ENCODE data around the gene ABCD2. TPM values are rescaled to one million over a fixed set of nuclear protein-coding genes. Genes with fewer than 3 reads are reported as not detected.

ABCD2 gene
- total and polyA plus RNA-seq, 2 of the 4 experiments (the other 2 are of a cell fraction), result not detected

- ATAC-seq (ENCODE audit: low read depth), result no peak
- Histone ChIP-seq H3K23ac (ENCODE audit: low read depth, low read length) (no peak overlapping the region), H3K56ac (ENCODE audit: extremely low read depth, insufficient read depth, low read length) (no peak overlapping the region), H3K18ac (ENCODE audit: low read depth, low read length) (no peak overlapping the region), H2BK5ac (ENCODE audit: low read depth, low read length, poor library complexity, severe bottlenecking) (no peak overlapping the region), H3K9me3 (ENCODE audit: control insufficient read depth, insufficient read depth, low read length) (no peaks in the 10 kb centered on the region), H3K14ac (replicated peaks; ENCODE audit: low read depth, low read length) (no peak overlapping the region), H3K79me1 (ENCODE audit: low read depth in 1 of 2, low read length in 2 of 2) (no peaks in the 10 kb centered on the region), H3K27ac (ENCODE audit: insufficient read depth, low read length) (no peak overlapping the region), H2AK9ac (replicated peaks; ENCODE audit: low read depth, low read length, poor library complexity) (no peak overlapping the region), H4K5ac (ENCODE audit: low read depth, low read length) (no peak overlapping the region), H3K4me1 (ENCODE audit: control insufficient read depth, insufficient read depth, low read length) (no peaks in the 10 kb centered on the region), H3K4me2 (ENCODE audit: low read depth, low read length) (no peak overlapping the region), H3K9me1 (ENCODE audit: insufficient read depth, low read length) (no peaks in the 10 kb centered on the region), H2AFZ (replicated peaks; ENCODE audit: low read length, poor library complexity) (no peak overlapping the region), H2BK20ac (ENCODE audit: low read depth, low read length) (no peak overlapping the region), H3K4me3 (ENCODE audit: insufficient read depth, low read depth, low read length) (no peak overlapping the region), H2AK5ac (ENCODE audit: low read depth, low read length) (no peak overlapping the region), H2BK15ac (ENCODE audit: low read depth, low read length) (no peak overlapping the region), H3K4ac (ENCODE audit: low read depth, low read length) (no peak overlapping the region), H4K91ac (ENCODE audit: insufficient read depth, low read depth, low read length) (no peak overlapping the region), H3K27me3 (ENCODE audit: control insufficient read depth, insufficient read depth, low read length) (no peaks in the 10 kb centered on the region), H4K8ac (ENCODE audit: low read depth in 2 of 2, low read length in 2 of 2) (no peak overlapping the region), H4K20me1 (ENCODE audit: insufficient read depth, low read length) (no peaks in the 10 kb centered on the region), H2BK120ac (ENCODE audit: low read depth, low read length) (no peak overlapping the region), H3K9ac (ENCODE audit: low read depth, low read length) (no peak overlapping the region), H3K36me3 (ENCODE audit: control insufficient read depth, insufficient read depth, low read length) (no peaks in the 10 kb centered on the region)
- in situ Hi-C loops (cut with MboI; ENCODE audit: low sequenced_read_pairs), result no loop called here
- dilution Hi-C loops (cut with HindIII; ENCODE audit: low sequenced_read_pairs, unreplicated experiment), result no loop called here
- no TSS peak for BruUV-seq (replicated peaks)
- no peak for DNase-seq
- intact Hi-C loops (cut with micrococcal nuclease), result no loop called here
- TF ChIP-seq POLR2A (IDR thresholded peaks at IDR 0.05; ENCODE audit: low read depth, low read length) (no peak), MAZ (IDR thresholded peaks at IDR 0.05; ENCODE audit: borderline replicate concordance, low read depth, low read length) (no peak)
- ChIA-PET POLR2A (ENCODE audit: unreplicated experiment) (no interaction called here), CTCF (no interaction called here)
Measured at GRCh38 chr12:39533951-39534350, 85.7 kb downstream of the ABCD2 start.
